Thoracic aorta (tissue), 2 donors: ENCODE results near the gene CSTF1. TPM values are rescaled to one million over a fixed set of nuclear protein-coding genes. Genes with fewer than 3 reads are reported as not detected.

Experiments used
- ATAC-seq: fragments of 150-250 bp; one replicate; pipeline ENCODE4 v1.8.0; 2017; ENCODE audit warnings: low read depth; ENCODE audit not compliant: insufficient number of reproducible peaks, low FRiP score
- DNase-seq: peaks from one replicate; pipeline ENCODE4 v3.0.0-alpha.2; 2020; ENCODE audit warnings: low spot score
- H3K27ac ChIP-seq, 2 donors: fragments of 200-600 bp; sonication (generic); 1 replicate in 1 of 2; 2 replicates in 1 of 2; pipeline ENCODE4 v1.5.1; 2016; ENCODE audit warnings: mild to moderate bottlenecking in 2 of 2, moderate library complexity in 2 of 2
- H3K27me3 ChIP-seq: fragments of 200-600 bp; sonication (generic); replicated peaks from 2 replicates; pipeline ENCODE4 v1.6.0; 2016; ENCODE audit warnings: mild to moderate bottlenecking; ENCODE audit not compliant: insufficient read depth
- H3K36me3 ChIP-seq: fragments of 200-600 bp; sonication (generic); one replicate; pipeline ENCODE4 v1.5.1; 2016
- H3K4me1 ChIP-seq, 2 donors: fragments of 200-600 bp; sonication (generic); 1 replicate in 1 of 2; 2 replicates in 1 of 2; pipeline versions ENCODE4 v1.5.1 to v1.6.0; 2016; ENCODE audit warnings: low read depth in 2 of 2, mild to moderate bottlenecking in 1 of 2; ENCODE audit not compliant: control insufficient read depth in 1 of 2
- H3K4me3 ChIP-seq: fragments of 200-600 bp; sonication (generic); 2 replicates; pipeline ENCODE4 v1.5.1; 2016; ENCODE audit warnings: mild to moderate bottlenecking
- H3K9me3 ChIP-seq: fragments of 200-600 bp; sonication (generic); 2 replicates; pipeline ENCODE4 v1.5.1; 2016
- total RNA-seq, 2 donors: library from RNA; depleted of rRNA; stranded (reverse); fragments of >200 nt; gene quantifications; one replicate each; pipeline versions ENCODE4 v1.1.0 to v1.2.3, GENCODE V29; 2016
- TF ChIP-seq, protein P1 (sequence below): fragments of 200-600 bp; sonication (generic); IDR thresholded peaks from one replicate; pipeline ENCODE4 v1.5.1; 2019; ENCODE audit warnings: antibody characterized with exemption

The CSTF1 gene
- total RNA-seq, 2 donors from 2014 or later: 4.6 to 22.5 TPM

DNA sequence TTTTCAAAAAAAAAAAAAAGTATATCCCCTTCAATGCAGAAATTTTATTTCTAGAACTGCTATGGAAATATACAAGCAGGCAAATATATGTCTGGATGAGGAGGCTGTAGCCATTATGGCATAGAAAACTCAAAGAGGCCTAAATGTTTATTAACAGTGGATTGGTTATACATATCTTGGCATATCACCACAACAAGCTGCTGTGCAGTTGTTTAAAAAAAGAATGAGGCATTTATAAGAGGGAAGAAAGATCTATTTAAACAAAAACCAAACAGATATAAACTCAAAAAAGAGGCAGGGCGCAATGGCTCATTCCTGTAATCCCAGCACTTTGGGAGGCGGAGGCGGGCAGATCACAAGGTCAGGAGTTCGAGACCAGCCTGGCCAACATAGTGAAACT is 45.8 kb downstream of the CSTF1 start:
- Histone ChIP-seq H3K27me3 (no peaks in the 10 kb centered on the region), H3K4me1 (no peaks in the 10 kb centered on the region), H3K4me3 (no peak overlapping the region), H3K27ac (no peak overlapping the region), H3K9me3 (no peaks in the 10 kb centered on the region), H3K36me3 (no peaks in the 10 kb centered on the region)
- DNase-seq (no peak), ATAC-seq (no peak)
- TF ChIP-seq, protein P1, sequence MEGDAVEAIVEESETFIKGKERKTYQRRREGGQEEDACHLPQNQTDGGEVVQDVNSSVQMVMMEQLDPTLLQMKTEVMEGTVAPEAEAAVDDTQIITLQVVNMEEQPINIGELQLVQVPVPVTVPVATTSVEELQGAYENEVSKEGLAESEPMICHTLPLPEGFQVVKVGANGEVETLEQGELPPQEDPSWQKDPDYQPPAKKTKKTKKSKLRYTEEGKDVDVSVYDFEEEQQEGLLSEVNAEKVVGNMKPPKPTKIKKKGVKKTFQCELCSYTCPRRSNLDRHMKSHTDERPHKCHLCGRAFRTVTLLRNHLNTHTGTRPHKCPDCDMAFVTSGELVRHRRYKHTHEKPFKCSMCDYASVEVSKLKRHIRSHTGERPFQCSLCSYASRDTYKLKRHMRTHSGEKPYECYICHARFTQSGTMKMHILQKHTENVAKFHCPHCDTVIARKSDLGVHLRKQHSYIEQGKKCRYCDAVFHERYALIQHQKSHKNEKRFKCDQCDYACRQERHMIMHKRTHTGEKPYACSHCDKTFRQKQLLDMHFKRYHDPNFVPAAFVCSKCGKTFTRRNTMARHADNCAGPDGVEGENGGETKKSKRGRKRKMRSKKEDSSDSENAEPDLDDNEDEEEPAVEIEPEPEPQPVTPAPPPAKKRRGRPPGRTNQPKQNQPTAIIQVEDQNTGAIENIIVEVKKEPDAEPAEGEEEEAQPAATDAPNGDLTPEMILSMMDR: no peak

DNA sequence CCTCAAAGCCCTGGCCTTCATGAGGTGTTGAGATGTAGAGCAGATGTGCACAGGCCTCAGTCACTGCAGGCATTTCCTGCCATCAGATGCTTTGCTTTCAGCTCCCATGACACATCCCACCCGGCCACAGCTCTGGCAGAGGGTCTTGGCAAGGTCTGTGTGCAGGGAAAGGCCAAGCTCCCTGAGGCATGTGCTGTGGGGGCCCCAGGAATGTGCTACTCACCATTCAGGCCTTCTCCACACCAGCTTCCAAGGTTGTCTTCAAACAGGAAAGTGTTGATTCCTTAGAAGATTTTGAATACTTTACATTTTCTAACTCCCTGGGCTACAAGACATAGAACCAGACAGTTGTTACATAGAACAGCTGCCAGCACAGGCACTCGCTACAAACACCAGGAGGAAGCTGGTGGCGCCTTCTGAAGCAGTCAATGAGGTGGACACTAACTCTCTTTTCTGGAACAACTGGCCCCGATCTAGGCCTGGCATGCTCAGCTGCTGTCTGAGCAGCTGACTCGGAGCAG is 47.4 kb downstream of the CSTF1 start:
- Histone ChIP-seq H3K36me3 (no peaks in the 10 kb centered on the region), H3K27ac (no peak overlapping the region), H3K9me3 (no peaks in the 10 kb centered on the region), H3K4me1 (no peaks in the 10 kb centered on the region), H3K27me3 (no peaks in the 10 kb centered on the region), H3K4me3 (no peak overlapping the region)
- no peak for ATAC-seq
- no peak for DNase-seq
- TF ChIP-seq, protein P1: no peak

DNA sequence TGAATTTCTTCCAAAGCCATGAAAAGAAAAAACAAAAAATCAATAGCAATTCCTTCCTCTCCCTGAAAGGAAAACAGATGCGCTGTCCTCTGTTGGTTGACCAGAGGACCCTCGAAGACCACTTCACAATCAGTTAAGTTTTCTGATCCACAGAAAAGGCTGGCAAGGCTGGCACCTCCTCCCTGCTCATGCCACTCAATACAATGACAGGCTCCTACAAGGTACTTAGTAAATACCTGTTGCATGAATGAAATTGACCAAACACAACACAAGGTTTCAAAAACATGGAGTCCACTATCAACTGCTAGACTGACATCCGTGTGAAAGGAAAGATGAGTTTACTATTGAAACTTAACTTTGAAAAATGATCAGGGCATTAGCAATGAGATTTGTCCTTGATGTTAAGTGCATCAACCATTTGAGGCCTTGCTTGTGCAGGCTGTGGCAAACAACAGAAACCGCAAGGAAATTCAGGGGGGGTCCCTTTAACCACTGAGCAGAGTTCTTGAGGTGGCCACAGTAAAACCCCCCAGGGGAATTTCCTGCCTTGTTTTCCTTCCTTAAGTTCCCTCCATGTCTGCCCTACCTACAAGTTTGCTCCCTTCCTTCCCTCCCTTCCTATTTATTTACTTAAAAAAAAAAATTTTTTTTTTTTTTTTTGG is 48.0 kb downstream of the CSTF1 start:
- Histone ChIP-seq H3K9me3 (no peaks in the 10 kb centered on the region), H3K36me3 (no peaks in the 10 kb centered on the region), H3K4me1 (no peaks in the 10 kb centered on the region), H3K27me3 (no peaks in the 10 kb centered on the region), H3K27ac (no peak overlapping the region), H3K4me3 (no peak overlapping the region)
- ATAC-seq (no peak), DNase-seq (no peak)
- TF ChIP-seq, protein P1: no peak

DNA sequence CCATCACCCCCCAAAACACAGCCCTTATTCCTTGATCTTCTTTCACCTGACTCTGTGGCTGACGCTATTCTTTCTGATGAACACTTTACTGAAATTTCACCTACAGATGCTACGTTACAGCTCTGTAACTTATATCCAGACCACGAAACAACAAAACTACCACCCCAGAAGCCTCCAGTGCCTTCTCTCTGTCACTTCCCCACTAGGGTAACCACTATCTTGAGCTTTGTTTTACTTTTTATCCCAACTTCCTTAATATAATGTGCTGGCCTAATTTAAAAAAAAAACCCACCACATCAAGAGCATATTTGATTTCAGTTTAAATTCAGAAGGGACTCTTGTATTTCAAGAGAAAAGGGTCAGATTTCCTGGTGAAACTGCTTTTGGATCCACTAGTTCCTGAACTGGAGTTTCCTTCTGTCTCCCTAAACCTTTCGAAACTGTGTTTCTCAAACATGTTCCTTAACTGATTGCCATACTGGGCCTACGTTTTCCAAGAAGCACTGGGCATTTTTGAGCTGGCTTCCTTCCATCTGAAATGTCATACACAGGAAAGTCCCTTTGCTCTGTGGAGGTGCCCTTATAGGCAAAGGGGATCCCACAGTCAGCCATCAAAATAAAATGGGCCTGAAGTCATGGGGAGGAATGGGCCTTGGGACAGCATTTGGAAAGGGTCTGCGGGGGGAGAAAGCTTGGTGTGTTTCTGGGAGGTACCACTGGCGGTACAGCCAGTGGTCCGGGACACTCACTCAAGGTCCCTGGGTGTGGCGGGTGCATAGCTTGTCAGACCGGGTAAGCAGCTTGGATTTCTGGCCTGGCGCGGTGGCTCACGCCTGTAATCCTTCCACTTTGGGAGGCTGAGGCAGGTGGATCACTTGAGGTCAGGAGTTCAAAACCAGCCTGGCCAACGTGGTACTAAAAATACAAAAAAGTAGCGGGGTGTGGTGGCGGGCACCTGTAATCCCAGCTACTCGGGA is 50.2 kb downstream of the CSTF1 start:
- Histone ChIP-seq H3K36me3 (no peaks in the 10 kb centered on the region), H3K27ac (no peak overlapping the region), H3K4me3 (no peak overlapping the region), H3K27me3 (no peaks in the 10 kb centered on the region), H3K9me3 (no peaks in the 10 kb centered on the region), H3K4me1 (no peaks in the 10 kb centered on the region)
- DNase-seq (no peak), ATAC-seq (no peak)
- TF ChIP-seq, protein P1: no peak
